SW 1271 (cell line): Measurements from ENCODE around the gene BDKRB2.

ENCODE experiments used
- DNase-seq, 2 experiments: peaks; one replicate each; lab custom pipeline; 2025; lab: John Stamatoyannopoulos, UW

The BDKRB2 gene

DNA sequence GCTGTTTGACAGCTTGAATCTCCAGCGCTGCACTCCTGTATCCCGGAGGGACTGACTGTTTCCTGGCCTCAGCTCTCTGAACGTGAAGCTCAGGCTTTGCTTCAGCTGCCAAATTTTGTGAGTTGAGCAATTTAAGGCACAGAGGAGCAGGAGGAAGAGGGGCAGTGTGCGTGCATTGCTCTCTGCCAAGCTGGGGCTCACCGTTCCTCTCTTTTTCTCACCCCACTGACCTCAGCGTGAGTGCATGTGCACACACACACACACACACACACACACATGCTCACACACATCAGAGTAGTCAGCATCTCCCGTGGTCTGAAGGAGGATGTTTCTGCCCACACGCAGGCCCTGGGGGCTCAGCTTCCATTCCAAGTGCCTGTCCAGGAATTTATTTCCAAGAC, 27.8 kb upstream of the BDKRB2 start:
- no peak for DNase-seq

- DNase-seq = no peak
These were observed 26.8 kb upstream of the BDKRB2 start for GRCh38 chr14:96177766-96178375.

DNA sequence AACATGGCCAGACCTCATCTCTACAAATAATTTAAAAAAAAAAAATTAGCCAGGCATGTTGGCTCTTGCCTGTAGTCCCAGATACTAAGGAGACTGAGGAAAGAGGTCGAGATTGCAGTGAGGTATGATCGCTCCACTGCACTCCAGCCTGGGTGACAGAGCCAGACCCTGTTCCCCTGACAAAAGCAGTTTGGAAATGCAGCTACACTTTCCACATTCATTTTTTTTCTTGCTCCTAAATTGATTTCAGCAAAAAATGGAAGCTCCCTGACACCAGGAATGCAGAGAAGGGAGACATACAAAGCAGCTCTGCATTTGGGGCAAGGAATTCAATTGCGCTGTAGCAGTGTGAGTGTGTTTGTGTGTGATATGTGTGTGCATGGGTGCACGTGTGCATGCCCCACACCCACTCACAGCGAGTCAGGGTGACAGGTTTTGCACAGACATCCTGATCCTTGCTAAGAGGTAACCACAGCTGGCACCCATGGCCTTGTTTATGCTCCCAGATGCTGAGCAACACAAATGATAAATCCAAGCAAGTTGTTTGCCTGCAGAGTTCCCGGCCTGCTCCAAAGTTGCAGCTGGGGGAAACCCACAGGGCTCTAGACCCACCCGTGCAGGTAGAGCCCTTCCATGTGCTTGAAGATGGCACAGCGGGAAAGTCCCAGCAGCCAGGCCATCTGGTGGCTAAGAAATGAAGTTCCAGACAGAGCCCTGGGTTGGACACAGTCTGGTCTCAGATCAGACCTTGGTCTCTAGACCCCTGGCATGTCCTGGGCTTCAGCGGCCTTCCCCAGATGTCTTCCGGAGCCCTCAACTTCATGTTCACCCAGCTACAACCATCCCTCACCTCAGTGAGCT, 25.9 kb upstream of the BDKRB2 start:
- DNase-seq = no peak

GRCh38 chr14:96180043-96180874, 24.4 kb upstream of the BDKRB2 start:
- DNase-seq = no peak

GRCh38 chr14:96181186-96182056, 23.2 kb upstream of the BDKRB2 start:
- no peak for DNase-seq

- DNase-seq = no peak
These were observed 22.1 kb upstream of the BDKRB2 start for GRCh38 chr14:96182546-96182945.

DNA sequence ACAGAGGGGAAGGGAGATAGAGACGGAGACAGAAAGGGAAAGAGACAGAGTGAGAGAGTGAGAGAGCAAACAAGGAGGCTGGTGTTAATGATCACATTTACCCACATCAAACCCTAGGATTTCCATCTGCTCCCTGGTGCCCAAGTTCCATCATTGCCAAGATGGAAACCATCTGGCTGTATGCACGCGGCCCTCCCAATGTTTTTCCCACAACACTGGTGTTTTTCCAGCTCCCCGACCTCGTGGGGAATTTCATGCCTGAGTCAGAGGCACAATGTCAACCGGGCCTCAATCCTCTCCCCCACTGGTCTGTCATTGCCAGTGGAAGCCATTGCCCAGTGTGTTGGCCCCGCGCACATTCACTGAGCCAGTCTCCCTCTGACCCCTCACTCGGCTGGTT, 19.9 kb upstream of the BDKRB2 start:
- no peak for DNase-seq

GRCh38 chr14:96187216-96188031, 17.2 kb upstream of the BDKRB2 start:
- no peak for DNase-seq

DNA sequence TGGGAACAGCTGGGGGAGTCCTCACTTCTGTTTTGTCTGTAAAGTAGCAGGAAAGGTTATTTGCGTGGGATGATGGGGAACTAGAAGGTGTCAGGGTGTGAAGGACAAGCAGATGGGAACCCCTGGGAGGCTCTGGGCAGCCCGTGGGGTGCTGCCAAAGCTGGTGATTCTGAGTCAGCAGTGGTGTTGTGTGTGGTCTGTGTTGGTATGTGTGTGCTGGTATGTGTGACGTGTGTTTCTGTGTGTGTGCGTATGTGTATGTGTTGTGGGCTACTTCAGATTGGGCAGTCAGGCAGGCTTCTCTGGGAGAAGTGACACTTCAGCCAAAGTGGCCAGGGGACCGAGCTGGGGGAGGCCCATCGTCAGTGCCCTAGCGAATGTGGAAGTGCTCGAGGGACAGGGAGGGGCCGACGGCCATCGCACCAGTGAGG, 15.3 kb upstream of the BDKRB2 start:
- DNase-seq = no peak

GRCh38 chr14:96191353-96191752, 13.3 kb upstream of the BDKRB2 start:
- DNase-seq = no peak

DNA sequence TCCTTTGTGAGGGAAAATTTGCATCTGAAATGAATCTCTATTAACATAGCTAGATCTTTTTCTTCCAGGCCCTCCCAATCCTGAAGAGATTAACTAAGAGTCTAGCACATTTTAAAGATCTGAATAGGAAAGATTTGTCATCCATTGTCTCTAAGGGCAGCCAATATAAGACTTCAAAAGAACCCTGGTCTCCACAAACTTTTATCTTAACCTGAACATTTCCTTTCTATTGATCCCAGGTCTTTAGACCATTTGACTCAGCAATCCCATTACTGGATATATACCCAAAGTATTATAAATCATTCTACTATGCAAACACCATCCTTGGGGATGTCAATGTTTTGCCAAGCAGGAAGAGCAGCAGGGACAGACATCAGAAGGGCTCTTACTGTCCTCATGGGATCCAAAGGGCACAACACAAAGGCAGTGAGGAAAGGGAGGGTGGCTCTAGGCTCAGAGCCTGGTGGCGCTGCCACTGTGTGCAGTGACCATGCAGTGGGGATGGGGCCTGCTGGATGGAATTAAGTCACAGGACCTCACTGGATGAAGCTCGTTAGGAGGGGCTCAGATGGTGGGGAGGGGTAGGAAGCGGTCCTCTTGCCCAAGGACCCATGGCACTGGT, 12.7 kb upstream of the BDKRB2 start:
- no peak for DNase-seq

- no peak for DNase-seq
These were observed 11.4 kb upstream of the BDKRB2 start for GRCh38 chr14:96192975-96193805.

DNA sequence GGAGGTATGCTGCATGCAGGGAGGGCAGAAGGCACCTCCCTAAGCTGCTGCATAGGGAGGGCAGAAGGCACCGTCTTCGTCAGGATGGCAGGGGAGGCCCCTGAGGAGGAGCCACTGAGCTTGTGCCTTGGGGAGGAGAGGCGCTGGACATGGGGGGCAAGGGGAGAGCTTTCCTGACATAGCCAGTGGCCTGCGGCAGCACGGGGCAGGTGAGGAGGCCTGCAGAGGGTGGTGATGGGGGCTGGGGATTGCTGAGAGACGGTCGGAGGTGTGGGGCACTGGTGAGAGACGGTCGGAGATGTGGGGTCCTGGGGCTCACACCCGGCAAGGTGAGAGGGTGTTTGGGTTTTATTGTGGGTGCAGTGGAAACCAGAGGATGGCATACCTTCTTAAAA, 10.4 kb upstream of the BDKRB2 start:
- no peak for DNase-seq

DNA sequence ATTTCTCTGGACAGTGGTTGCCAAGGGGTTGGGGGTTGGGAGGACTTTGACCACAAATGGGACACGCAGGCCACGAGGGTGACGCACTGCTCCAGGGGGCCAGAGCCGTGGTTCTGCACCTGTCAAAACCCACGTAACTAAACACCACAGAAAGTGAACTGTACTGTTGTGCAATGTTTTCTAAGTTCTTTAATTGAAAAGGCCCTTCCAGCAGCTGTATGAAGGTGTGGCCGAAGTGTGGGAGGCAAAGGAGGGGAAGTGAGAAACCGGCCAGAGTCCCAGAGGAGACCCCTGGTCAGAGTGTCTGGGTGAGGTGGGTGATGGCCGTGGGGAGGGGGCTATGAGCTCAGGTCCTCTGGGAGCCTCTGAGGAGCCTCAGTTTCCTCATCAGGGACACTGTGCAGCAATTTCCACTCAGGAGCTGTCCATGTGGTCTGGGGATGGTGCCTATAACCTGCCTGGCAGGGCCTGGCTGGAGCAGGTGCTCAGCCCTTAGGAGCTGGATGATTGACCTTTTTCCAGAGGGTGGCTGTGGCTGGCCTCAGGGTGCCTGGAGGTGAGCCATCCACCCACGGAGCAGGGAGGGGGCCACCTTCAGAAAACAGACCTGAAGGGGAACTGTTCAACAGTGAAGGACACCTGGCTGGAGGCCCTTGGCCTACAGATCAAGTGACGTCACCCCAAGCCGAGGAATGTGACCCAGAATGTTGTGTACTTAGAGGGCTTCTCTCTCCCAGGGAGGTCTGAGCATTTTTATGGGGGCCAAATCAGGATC, 9.8 kb upstream of the BDKRB2 start:
- no peak for DNase-seq

DNA sequence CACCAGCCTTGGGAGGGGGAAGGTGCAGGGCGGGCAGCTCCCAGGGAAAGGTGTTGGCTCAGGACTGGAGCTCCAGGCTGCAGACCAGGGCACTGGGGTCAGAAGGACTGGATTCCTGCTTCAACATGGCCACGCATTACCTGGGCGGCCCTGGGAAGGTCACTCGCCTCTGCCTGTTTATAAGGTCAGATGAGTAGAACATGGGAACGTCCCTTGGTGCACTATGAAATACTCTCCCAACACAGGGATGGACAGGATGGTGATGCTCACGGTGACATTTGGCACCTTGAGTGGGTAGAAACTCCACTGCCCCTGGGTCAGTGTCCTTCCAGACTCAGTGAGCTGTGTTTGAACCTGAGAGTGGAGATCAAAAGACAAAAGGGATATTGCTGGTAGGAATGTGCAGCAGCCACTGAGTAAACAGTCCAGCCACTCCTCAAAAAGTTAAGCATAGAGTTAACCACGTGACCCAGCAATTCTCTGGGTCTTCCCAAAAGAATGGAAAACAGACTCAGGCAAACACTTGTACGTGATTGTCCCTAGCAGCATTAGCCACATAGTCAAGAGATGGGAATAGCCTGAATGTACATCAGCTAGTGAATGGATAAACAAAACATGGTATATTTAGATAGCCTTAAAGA, 9.1 kb upstream of the BDKRB2 start:
- no peak for DNase-seq

- no peak for DNase-seq
These were observed 7.3 kb upstream of the BDKRB2 start for GRCh38 chr14:96197163-96197852.

DNA sequence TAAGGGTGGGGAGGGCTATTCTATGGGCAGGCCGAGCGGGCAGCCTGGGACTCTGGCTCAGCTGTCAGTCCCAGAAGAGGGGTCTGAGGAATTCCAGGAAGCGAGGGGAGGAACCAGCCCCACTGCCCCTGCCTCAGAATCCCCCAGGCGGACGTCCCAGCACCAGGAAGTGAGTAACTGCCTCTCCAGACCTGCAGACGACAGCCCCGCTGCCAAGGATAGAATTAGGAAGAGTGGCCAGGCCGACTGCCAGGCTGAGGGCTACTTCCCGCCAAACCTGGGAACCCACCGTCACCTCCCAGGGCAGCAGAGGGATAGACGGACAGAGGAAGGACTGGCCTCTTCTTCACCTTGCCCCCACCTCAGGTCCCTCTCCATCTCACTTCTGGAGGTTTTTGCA, 6.7 kb upstream of the BDKRB2 start:
- no peak for DNase-seq
